ENCODE results near the gene HADHA.

HADHA gene

GRCh38 chr2:26244309-26245230, at the start of gene HADHA, which contains the start of gene HADHB:
TSS of gene HADHA (minus strand) at chr2:26244632. CDS start at chr2:26244596, 36 bp downstream.
TSS of gene HADHB (plus strand) at chr2:26244939. CDS start at chr2:26254255, 9,316 bp downstream.
- H3K4me3 ChIP-seq (ENCODE audit: low read length) = peak within 1 kb of the TSS; percentile 90
- peak; percentile 87 for DNase-seq (ENCODE audit: low read depth)
- TF ChIP-seq CTCF (IDR thresholded peaks at IDR 0.05; ENCODE audit: insufficient read depth, low read depth, low read length, missing control alignments) = peak; percentile 27

- no peak overlapping the region for H3K4me3 ChIP-seq (ENCODE audit: low read length)
- DNase-seq (ENCODE audit: low read depth) = peak; percentile 95
- TF ChIP-seq CTCF (IDR thresholded peaks at IDR 0.05; ENCODE audit: insufficient read depth, low read depth, low read length, missing control alignments) = no peak
These were observed 48.2 kb upstream of the HADHA start for GRCh38 chr2:26292646-26293045.

- no peak for DNase-seq (ENCODE audit: low read depth)
- H3K4me3 ChIP-seq (ENCODE audit: low read length) = no peak overlapping the region
- TF ChIP-seq CTCF (IDR thresholded peaks at IDR 0.05; ENCODE audit: insufficient read depth, low read depth, low read length, missing control alignments) = no peak
These were observed 45.6 kb upstream of the HADHA start for GRCh38 chr2:26290001-26290400.

GRCh38 chr2:26285931-26286330, 41.5 kb upstream of the HADHA start:
- no peak for TF ChIP-seq CTCF (IDR thresholded peaks at IDR 0.05; ENCODE audit: insufficient read depth, low read depth, low read length, missing control alignments)
- DNase-seq (ENCODE audit: low read depth) = no peak

GRCh38 chr2:26284132-26284531, 39.7 kb upstream of the HADHA start:
- no peak for TF ChIP-seq CTCF (IDR thresholded peaks at IDR 0.05; ENCODE audit: insufficient read depth, low read depth, low read length, missing control alignments)
- peak; percentile 84 for DNase-seq (ENCODE audit: low read depth)
- H3K4me3 ChIP-seq (ENCODE audit: low read length) = no peak overlapping the region

More at GRCh38 chr2:26285931-26286330, 41.5 kb upstream of the HADHA start:
- no peak overlapping the region for H3K4me3 ChIP-seq (ENCODE audit: low read length)

- no peak for TF ChIP-seq CTCF (IDR thresholded peaks at IDR 0.05; ENCODE audit: insufficient read depth, low read depth, low read length, missing control alignments)
- H3K4me3 ChIP-seq (ENCODE audit: low read length) = no peak overlapping the region
- DNase-seq (ENCODE audit: low read depth) = no peak
These were observed 39.2 kb upstream of the HADHA start for GRCh38 chr2:26283606-26284005.

All from epithelial cell of esophagus (primary cell).